IMR-90 (cell line): ENCODE measurements around the gene PNKP. TPM values are rescaled to one million over a fixed set of nuclear protein-coding genes. Genes with fewer than 3 reads are reported as not detected.

Source experiments
- ATAC-seq: fragments of 200-7000 bp; cut with Tn5 transposase; 2 replicates; pipeline ENCODE4 v1.9.1; 2020; ENCODE audit warnings: low read depth, mild to moderate bottlenecking, moderate library complexity
- BruUV-seq: library from RNA; stranded (reverse); fragments of 400-500 nt; replicated peaks from 2 replicates; lab custom pipeline; 2021; lab: Mats Ljungman, UMichigan
- CTCF ChIA-PET: fragments of 300-600 bp; formaldehyde crosslinking; extraction: SDS; loops from one replicate; lab custom pipeline; 2021; ENCODE audit warnings: antibody characterized with exemption; lab: Yijun Ruan, JAX
- POLR2A ChIA-PET: fragments of 300-600 bp; sonication (Branson Sonifier 250); formaldehyde crosslinking; loops from one replicate; lab custom pipeline; 2022; ENCODE audit warnings: antibody characterized with exemption; ENCODE audit not compliant: unreplicated experiment; lab: Charles Lee
- DNase-seq: peaks from one replicate; pipeline ENCODE4 v3.0.0; 2013
- H2AFZ ChIP-seq: replicated peaks from 2 replicates; pipeline ENCODE3; 2013; ENCODE audit warnings: low read length, mild to moderate bottlenecking; ENCODE audit not compliant: poor library complexity
- H2AK5ac ChIP-seq: 2 replicates; pipeline ENCODE4 v1.6.1; 2013; ENCODE audit warnings: low read depth, low read length, inconsistent platforms
- H2AK9ac ChIP-seq: replicated peaks from 2 replicates; pipeline ENCODE3; 2013; ENCODE audit warnings: mild to moderate bottlenecking, low read depth, low read length, moderate library complexity; ENCODE audit not compliant: poor library complexity
- H2BK120ac ChIP-seq: 2 replicates; pipeline ENCODE4 v1.6.1; 2013; ENCODE audit warnings: low read depth, low read length, inconsistent platforms
- H2BK15ac ChIP-seq: 3 replicates; pipeline ENCODE4 v1.6.1; 2013; ENCODE audit warnings: low read depth, low read length, inconsistent platforms
- H2BK20ac ChIP-seq: 2 replicates; pipeline ENCODE4 v1.6.1; 2013; ENCODE audit warnings: low read depth, mild to moderate bottlenecking, inconsistent platforms, low read length, moderate library complexity
- H2BK5ac ChIP-seq: 2 replicates; pipeline ENCODE4 v1.6.1; 2013; ENCODE audit warnings: mild to moderate bottlenecking, low read depth, low read length, inconsistent platforms; ENCODE audit not compliant: poor library complexity, severe bottlenecking
- H3K14ac ChIP-seq: replicated peaks from 2 replicates; pipeline ENCODE4 v1.6.1; 2013; ENCODE audit warnings: low read depth, low read length, inconsistent platforms
- H3K18ac ChIP-seq: 2 replicates; pipeline ENCODE4 v1.6.1; 2013; ENCODE audit warnings: low read depth, low read length, control low read depth
- H3K23ac ChIP-seq: 2 replicates; pipeline ENCODE4 v1.6.1; 2013; ENCODE audit warnings: low read depth, low read length, inconsistent platforms
- H3K27ac ChIP-seq: 2 replicates; pipeline ENCODE4 v1.5.1; 2013; ENCODE audit warnings: mild to moderate bottlenecking, control low read depth, low read length; ENCODE audit not compliant: insufficient read depth
- H3K27me3 ChIP-seq: 2 replicates; pipeline ENCODE4 v1.6.1; 2013; ENCODE audit warnings: low read length; ENCODE audit not compliant: control insufficient read depth, insufficient read depth
- H3K36me3 ChIP-seq: 2 replicates; pipeline ENCODE4 v1.6.1; 2013; ENCODE audit warnings: low read length, mixed read lengths; ENCODE audit not compliant: control insufficient read depth, insufficient read depth
- H3K4ac ChIP-seq: 2 replicates; pipeline ENCODE4 v1.6.1; 2013; ENCODE audit warnings: low read depth, low read length, inconsistent platforms
- H3K4me1 ChIP-seq: 2 replicates; pipeline ENCODE4 v1.6.1; 2013; ENCODE audit warnings: low read length, mixed read lengths; ENCODE audit not compliant: control insufficient read depth, insufficient read depth
- H3K4me2 ChIP-seq: 2 replicates; pipeline ENCODE4 v1.6.1; 2013; ENCODE audit warnings: low read depth, mild to moderate bottlenecking, control low read depth, low read length, moderate library complexity
- H3K4me3 ChIP-seq: 2 replicates; pipeline ENCODE4 v1.5.1; 2013; ENCODE audit warnings: low read depth, mild to moderate bottlenecking, control low read depth, low read length, moderate library complexity; ENCODE audit not compliant: insufficient read depth
- H3K56ac ChIP-seq: 2 replicates; pipeline ENCODE4 v1.6.1; 2013; ENCODE audit warnings: low read length, inconsistent platforms; ENCODE audit not compliant: insufficient read depth; ENCODE audit errors: extremely low read depth
- H3K79me1 ChIP-seq, 2 experiments: 2 replicates each; pipeline ENCODE4 v1.6.1; 2013; ENCODE audit warnings: low read length in 2 of 2, inconsistent platforms in 1 of 2, low read depth in 1 of 2
- H3K9ac ChIP-seq: 2 replicates; pipeline ENCODE4 v1.6.1; 2013; ENCODE audit warnings: low read depth, low read length, control low read depth
- H3K9me1 ChIP-seq: 2 replicates; pipeline ENCODE4 v1.6.1; 2013; ENCODE audit warnings: low read length, inconsistent platforms; ENCODE audit not compliant: insufficient read depth
- H3K9me3 ChIP-seq: 2 replicates; pipeline ENCODE4 v1.6.1; 2013; ENCODE audit warnings: low read length; ENCODE audit not compliant: control insufficient read depth, insufficient read depth
- H4K20me1 ChIP-seq: 2 replicates; pipeline ENCODE4 v1.6.1; 2013; ENCODE audit warnings: low read length, inconsistent platforms; ENCODE audit not compliant: insufficient read depth
- H4K5ac ChIP-seq: 2 replicates; pipeline ENCODE4 v1.6.1; 2013; ENCODE audit warnings: mild to moderate bottlenecking, low read depth, low read length, control low read depth
- H4K8ac ChIP-seq, 2 experiments: 2 replicates each; pipeline ENCODE4 v1.6.1; 2013; ENCODE audit warnings: low read depth in 2 of 2, low read length in 2 of 2, control low read depth in 1 of 2, inconsistent platforms in 1 of 2
- H4K91ac ChIP-seq: 2 replicates; pipeline ENCODE4 v1.6.1; 2013; ENCODE audit warnings: low read depth, low read length, inconsistent platforms; ENCODE audit not compliant: insufficient read depth
- FOS ChIP-seq: fragments of 150-350 bp; IDR thresholded peaks from 2 replicates; pipeline ENCODE4 v1.6.1; 2016; ENCODE audit warnings: low read depth, low read length
- MXI1 ChIP-seq: IDR thresholded peaks from 2 replicates; pipeline ENCODE4 v1.6.1; 2012; ENCODE audit warnings: low read depth, mild to moderate bottlenecking, low read length, moderate library complexity, borderline replicate concordance
- RAD21 ChIP-seq: IDR thresholded peaks from 2 replicates; pipeline ENCODE4 v1.6.1; 2012; ENCODE audit warnings: low read length, improper control_type of control experiment
- WGBS, 2 experiments: methylation state at CpG; one replicate each; pipeline versions ENCODE4 v1.1.5 to v1.1.7; 2013; ENCODE audit warnings: missing lambda C conversion rate in 2 of 2; ENCODE audit not compliant: insufficient read length in 1 of 2; ENCODE audit errors: extremely low coverage in 2 of 2; 5-methylcytosine and 5-hydroxymethylcytosine counted together
- dilution Hi-C: fragments of 300-500 bp; cut with HindIII; formaldehyde crosslinking; loops from one replicate; pipeline ENCODE4 v1.14.3; 2018; ENCODE audit warnings: low sequenced_read_pairs; ENCODE audit not compliant: unreplicated experiment
- in situ Hi-C: fragments of 300-500 bp; cut with MboI; formaldehyde crosslinking; loops from 3 replicates; pipeline ENCODE4 v1.14.3; 2019; ENCODE audit warnings: low sequenced_read_pairs, inconsistent platforms, mixed read lengths
- intact Hi-C: fragments of 100-400 bp; cut with micrococcal nuclease; formaldehyde crosslinking; loops from 2 replicates; pipeline ENCODE4 v1.10.0; 2022
- polyA plus RNA-seq, 3 experiments: library from polyadenylated mRNA; depleted of rRNA; stranded (reverse); fragments of >200 nt; gene quantifications; 2 replicates each; pipeline ENCODE4 v1.2.3, GENCODE V29; 2012; ENCODE audit warnings: low replicate concordance in 1 of 3
- total RNA-seq: library from RNA; depleted of rRNA; stranded (reverse); fragments of >200 nt; gene quantifications from 2 replicates; pipeline ENCODE4 v1.2.3, GENCODE V29; 2012

Gene PNKP
- total and polyA plus RNA-seq, 2 of the 4 experiments (the other 2 are of a cell fraction) = 14.2 to 25.0 TPM

DNA sequence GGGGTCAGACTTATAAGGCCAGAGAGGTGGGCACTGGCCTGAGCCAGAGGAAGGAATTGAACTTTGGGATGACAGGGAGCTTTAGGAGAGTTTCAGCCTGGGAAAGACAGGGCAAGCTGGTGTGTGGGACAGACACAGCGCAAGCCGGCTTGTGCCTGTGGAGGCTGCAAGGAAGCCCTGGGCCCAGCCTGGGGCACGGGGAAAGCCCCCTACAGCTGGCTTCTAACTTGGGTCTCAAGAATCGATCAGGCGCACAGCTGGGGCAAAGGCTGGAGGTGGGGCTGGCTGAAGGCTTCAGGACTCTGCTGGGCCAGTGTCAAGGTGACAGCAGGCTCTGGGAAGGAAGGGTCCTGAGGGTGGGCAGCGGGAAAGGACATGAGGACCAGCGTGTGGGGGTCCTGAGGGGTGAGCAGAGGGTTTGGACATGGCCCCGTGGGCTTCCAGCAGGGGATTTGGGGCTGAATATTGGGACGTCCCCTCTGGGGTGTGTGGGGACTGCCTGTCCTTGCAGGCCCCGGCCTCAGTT lies 13.5 kb downstream of the PNKP start:
- H2BK15ac ChIP-seq = no peak overlapping the region
- CTCF ChIA-PET = no interaction called here
- no peak overlapping the region for H2AK9ac ChIP-seq
- no peak overlapping the region for H4K91ac ChIP-seq
- H3K27me3 ChIP-seq = no peaks in the 10 kb centered on the region
- H2AK5ac ChIP-seq = no peak overlapping the region
- peaks cover 18 to 78% of the 10 kb centered on the region in 2 experiments for H3K79me1 ChIP-seq
- POLR2A ChIA-PET = interaction anchor here (0.5 kb wide), 1 partner anchor 35 kb away, joined by 5 read pairs; no protein-coding TSS in a partner anchor
- peaks cover 74% of the 10 kb centered on the region for H4K20me1 ChIP-seq
- H2AFZ ChIP-seq = no peak overlapping the region
- no peak overlapping the region; the same call in 1 of the 2 replicates for H3K4me2 ChIP-seq
- no peak overlapping the region for H3K27ac ChIP-seq
- H3K36me3 ChIP-seq = peaks cover 48% of the 10 kb centered on the region
- H3K23ac ChIP-seq = no peak overlapping the region; the same call in 1 of the 2 replicates
- DNase-seq (no peak), ATAC-seq (no peak)
- H3K9me1 ChIP-seq = peaks cover 8% of the 10 kb centered on the region; the same call in 1 of the 2 replicates
- no peak for TF ChIP-seq FOS
- TF ChIP-seq MXI1 = no peak
- no peak for TF ChIP-seq RAD21
- H3K4ac ChIP-seq = no peak overlapping the region
- dilution Hi-C loops = no loop called here
- WGBS, 2 experiments = 90% methylated on average over 2 of the region's 10 CpGs; no CpG with 5 or more reads in 1 of the 2 experiments
- H4K8ac ChIP-seq = no peak overlapping the region
- H2BK120ac ChIP-seq = no peak overlapping the region
- H3K4me1 ChIP-seq = peaks cover 16% of the 10 kb centered on the region
- no peaks in the 10 kb centered on the region for H3K9me3 ChIP-seq
- in situ Hi-C loops = loop anchor here (10.0 kb wide), 1 partner anchor 169 kb away; the partner anchor contains the start of gene ADM5
- no peak overlapping the region for H2BK20ac ChIP-seq
- no peak overlapping the region for H3K14ac ChIP-seq
- no peak overlapping the region for H3K18ac ChIP-seq
- no peak overlapping the region for H3K9ac ChIP-seq
- no TSS peak for BruUV-seq
- H4K5ac ChIP-seq = no peak overlapping the region
- H2BK5ac ChIP-seq = no peak overlapping the region
- no peak overlapping the region for H3K4me3 ChIP-seq
- intact Hi-C loops = no loop called here
- no peak overlapping the region for H3K56ac ChIP-seq
